Measurements from ENCODE around the gene HHIP. TPM values are rescaled to one million over a fixed set of nuclear protein-coding genes. Genes with fewer than 3 reads are reported as not detected.

Gene HHIP
- total and polyA plus RNA-seq, 2 donors (not counting 1 experiment from before 2014, with no cell fraction given), result under 0.01 to 0.59 TPM

GRCh38 chr4:144687466-144687865 is 41.5 kb downstream of the HHIP start:
- no peaks in the 10 kb centered on the region for H3K79me2 ChIP-seq (ENCODE audit: control insufficient read depth, insufficient read depth, low read length)
- H3K27me3 ChIP-seq (ENCODE audit: control insufficient read depth, insufficient read depth, low read length), result no peaks in the 10 kb centered on the region
- no peak overlapping the region for H2AFZ ChIP-seq (ENCODE audit: low read length)
- no peak overlapping the region for H3K4me2 ChIP-seq (ENCODE audit: extremely low read depth, insufficient read depth, low read length)
- no peak for TF ChIP-seq EZH2 (IDR thresholded peaks at IDR 0.05; ENCODE audit: low read length, missing control alignments)
- TF ChIP-seq, protein P1, sequence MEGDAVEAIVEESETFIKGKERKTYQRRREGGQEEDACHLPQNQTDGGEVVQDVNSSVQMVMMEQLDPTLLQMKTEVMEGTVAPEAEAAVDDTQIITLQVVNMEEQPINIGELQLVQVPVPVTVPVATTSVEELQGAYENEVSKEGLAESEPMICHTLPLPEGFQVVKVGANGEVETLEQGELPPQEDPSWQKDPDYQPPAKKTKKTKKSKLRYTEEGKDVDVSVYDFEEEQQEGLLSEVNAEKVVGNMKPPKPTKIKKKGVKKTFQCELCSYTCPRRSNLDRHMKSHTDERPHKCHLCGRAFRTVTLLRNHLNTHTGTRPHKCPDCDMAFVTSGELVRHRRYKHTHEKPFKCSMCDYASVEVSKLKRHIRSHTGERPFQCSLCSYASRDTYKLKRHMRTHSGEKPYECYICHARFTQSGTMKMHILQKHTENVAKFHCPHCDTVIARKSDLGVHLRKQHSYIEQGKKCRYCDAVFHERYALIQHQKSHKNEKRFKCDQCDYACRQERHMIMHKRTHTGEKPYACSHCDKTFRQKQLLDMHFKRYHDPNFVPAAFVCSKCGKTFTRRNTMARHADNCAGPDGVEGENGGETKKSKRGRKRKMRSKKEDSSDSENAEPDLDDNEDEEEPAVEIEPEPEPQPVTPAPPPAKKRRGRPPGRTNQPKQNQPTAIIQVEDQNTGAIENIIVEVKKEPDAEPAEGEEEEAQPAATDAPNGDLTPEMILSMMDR (conservative IDR thresholded peaks at IDR 0.05 in 1 of 2, IDR thresholded peaks at IDR 0.05 in 1 of 2; ENCODE audit: low read depth in 1 of 2, low read length in 2 of 2), result no peak
- no peak for DNase-seq (ENCODE audit: low read depth in 2 of 2)
- H3K4me3 ChIP-seq (replicated peaks in 1 of 4; ENCODE audit: control extremely low read depth in 1 of 4, insufficient read depth in 1 of 4, low read depth in 3 of 4, low read length in 4 of 4), result no peak overlapping the region
- no peak overlapping the region for H3K9ac ChIP-seq (ENCODE audit: insufficient read depth, low read length)
- no peaks in the 10 kb centered on the region for H3K9me3 ChIP-seq (ENCODE audit: control insufficient read depth, insufficient read depth, low read depth, low read length)
- no peak overlapping the region for H3K27ac ChIP-seq (ENCODE audit: insufficient read depth, low read length)
- no peaks in the 10 kb centered on the region for H3K36me3 ChIP-seq (ENCODE audit: control insufficient read depth, insufficient read depth, low read length)
- H4K20me1 ChIP-seq (ENCODE audit: control insufficient read depth, extremely low read depth, insufficient read depth, low read length), result no peaks in the 10 kb centered on the region
- H3K4me1 ChIP-seq (ENCODE audit: control insufficient read depth, extremely low read depth, insufficient read depth, low read length), result no peaks in the 10 kb centered on the region

DNA sequence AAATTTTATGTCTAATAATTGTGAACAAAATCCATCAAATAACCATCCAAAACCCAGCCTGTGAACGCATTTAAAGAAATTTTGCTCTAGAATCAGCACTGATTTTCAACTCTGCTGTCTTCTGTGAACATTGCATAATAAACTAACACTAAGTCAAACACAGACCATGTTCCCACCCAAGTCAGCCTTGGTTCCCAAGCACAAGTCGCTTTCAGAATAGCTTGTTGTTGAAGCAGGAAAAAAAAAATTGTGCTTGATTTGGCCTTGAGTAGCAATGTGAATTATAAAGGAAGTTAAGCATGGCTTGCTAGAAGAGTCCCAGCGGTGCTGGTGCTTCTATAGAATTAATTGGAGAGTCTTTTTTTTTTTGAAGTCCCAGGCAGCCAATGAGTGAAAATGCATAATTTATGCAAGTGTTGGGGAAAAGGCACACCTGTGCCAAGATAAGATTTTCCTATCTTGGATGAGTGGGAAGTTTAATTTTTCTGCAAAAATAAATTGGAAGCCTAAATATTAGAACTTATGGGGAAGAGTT is 42.1 kb downstream of the HHIP start:
- Histone ChIP-seq H3K36me3 (ENCODE audit: control insufficient read depth, insufficient read depth, low read length) (no peaks in the 10 kb centered on the region), H2AFZ (ENCODE audit: low read length) (no peak overlapping the region), H4K20me1 (ENCODE audit: control insufficient read depth, extremely low read depth, insufficient read depth, low read length) (no peaks in the 10 kb centered on the region), H3K27ac (ENCODE audit: insufficient read depth, low read length) (no peak overlapping the region), H3K9me3 (ENCODE audit: control insufficient read depth, insufficient read depth, low read depth, low read length) (no peaks in the 10 kb centered on the region), H3K9ac (ENCODE audit: insufficient read depth, low read length) (no peak overlapping the region), H3K27me3 (ENCODE audit: control insufficient read depth, insufficient read depth, low read length) (no peaks in the 10 kb centered on the region), H3K79me2 (ENCODE audit: control insufficient read depth, insufficient read depth, low read length) (no peaks in the 10 kb centered on the region), H3K4me2 (ENCODE audit: extremely low read depth, insufficient read depth, low read length) (no peak overlapping the region), H3K4me1 (ENCODE audit: control insufficient read depth, extremely low read depth, insufficient read depth, low read length) (no peaks in the 10 kb centered on the region), H3K4me3 (replicated peaks in 1 of 4; ENCODE audit: control extremely low read depth in 1 of 4, insufficient read depth in 1 of 4, low read depth in 3 of 4, low read length in 4 of 4) (no peak overlapping the region)
- TF ChIP-seq EZH2 (IDR thresholded peaks at IDR 0.05; ENCODE audit: low read length, missing control alignments), result no peak
- TF ChIP-seq, protein P1 (conservative IDR thresholded peaks at IDR 0.05 in 1 of 2, IDR thresholded peaks at IDR 0.05 in 1 of 2; ENCODE audit: low read depth in 1 of 2, low read length in 2 of 2), result no peak
- no peak for DNase-seq (ENCODE audit: low read depth in 2 of 2)

DNA sequence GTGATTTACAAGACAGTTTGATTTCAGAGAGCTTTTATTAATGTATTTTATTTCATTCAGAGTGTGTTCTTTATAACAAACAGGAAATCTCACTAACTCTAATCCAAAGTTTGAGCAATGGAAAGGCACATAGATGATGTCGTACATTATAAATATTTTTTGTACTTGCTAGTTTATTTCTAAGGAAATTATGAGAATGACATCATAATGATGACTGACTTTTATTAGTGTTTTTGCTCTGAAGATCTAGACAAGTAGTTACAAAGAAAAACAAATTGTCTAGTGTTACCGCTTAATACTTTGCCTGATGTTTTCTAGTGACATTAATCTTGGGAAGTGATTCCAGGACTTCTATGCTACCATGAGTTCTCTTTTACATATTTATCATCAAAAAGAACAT is 43.2 kb downstream of the HHIP start:
- DNase-seq (ENCODE audit: low read depth in 2 of 2), result no peak
- Histone ChIP-seq H3K4me1 (ENCODE audit: control insufficient read depth, extremely low read depth, insufficient read depth, low read length) (no peaks in the 10 kb centered on the region), H3K79me2 (ENCODE audit: control insufficient read depth, insufficient read depth, low read length) (no peaks in the 10 kb centered on the region), H3K4me2 (ENCODE audit: extremely low read depth, insufficient read depth, low read length) (no peak overlapping the region), H3K27me3 (ENCODE audit: control insufficient read depth, insufficient read depth, low read length) (no peaks in the 10 kb centered on the region), H3K4me3 (replicated peaks in 1 of 4; ENCODE audit: control extremely low read depth in 1 of 4, insufficient read depth in 1 of 4, low read depth in 3 of 4, low read length in 4 of 4) (no peak overlapping the region), H3K27ac (ENCODE audit: insufficient read depth, low read length) (no peak overlapping the region), H4K20me1 (ENCODE audit: control insufficient read depth, extremely low read depth, insufficient read depth, low read length) (no peaks in the 10 kb centered on the region), H3K9ac (ENCODE audit: insufficient read depth, low read length) (no peak overlapping the region), H3K36me3 (ENCODE audit: control insufficient read depth, insufficient read depth, low read length) (no peaks in the 10 kb centered on the region), H2AFZ (ENCODE audit: low read length) (no peak overlapping the region), H3K9me3 (ENCODE audit: control insufficient read depth, insufficient read depth, low read depth, low read length) (no peaks in the 10 kb centered on the region)
- no peak for TF ChIP-seq EZH2 (IDR thresholded peaks at IDR 0.05; ENCODE audit: low read length, missing control alignments)
- TF ChIP-seq, protein P1 (conservative IDR thresholded peaks at IDR 0.05 in 1 of 2, IDR thresholded peaks at IDR 0.05 in 1 of 2; ENCODE audit: low read depth in 1 of 2, low read length in 2 of 2), result no peak
